Transverse colon (tissue), 4 donors: Measurements from ENCODE around the gene CSGALNACT2.

Experiments used
- POLR2A ChIP-seq: fragments of 450-650 bp; IDR thresholded peaks from one replicate; pipeline ENCODE4 v1.6.1; 2016; ENCODE audit warnings: antibody characterized with exemption, mild to moderate bottlenecking, moderate library complexity
- POLR2AphosphoS5 ChIP-seq, 3 donors: sonication (generic); formaldehyde crosslinking; IDR thresholded peaks; one replicate each; pipeline ENCODE4 v1.6.1; 2016; ENCODE audit warnings: antibody characterized with exemption in 3 of 3
- TF ChIP-seq, protein P1 (sequence below), 5 experiments: fragments of 200-600 bp in 3 of 5; fragments of 450-650 bp in 2 of 5; sonication (generic) in 3 of 5; IDR thresholded peaks; 1 replicate in 2 of 5; 2 replicates in 3 of 5; pipeline ENCODE4 v1.5.1; 2016 to 2017; ENCODE audit warnings: antibody characterized with exemption in 5 of 5, inconsistent platforms in 3 of 5, mild to moderate bottlenecking in 2 of 5, moderate library complexity in 1 of 5

DNA sequence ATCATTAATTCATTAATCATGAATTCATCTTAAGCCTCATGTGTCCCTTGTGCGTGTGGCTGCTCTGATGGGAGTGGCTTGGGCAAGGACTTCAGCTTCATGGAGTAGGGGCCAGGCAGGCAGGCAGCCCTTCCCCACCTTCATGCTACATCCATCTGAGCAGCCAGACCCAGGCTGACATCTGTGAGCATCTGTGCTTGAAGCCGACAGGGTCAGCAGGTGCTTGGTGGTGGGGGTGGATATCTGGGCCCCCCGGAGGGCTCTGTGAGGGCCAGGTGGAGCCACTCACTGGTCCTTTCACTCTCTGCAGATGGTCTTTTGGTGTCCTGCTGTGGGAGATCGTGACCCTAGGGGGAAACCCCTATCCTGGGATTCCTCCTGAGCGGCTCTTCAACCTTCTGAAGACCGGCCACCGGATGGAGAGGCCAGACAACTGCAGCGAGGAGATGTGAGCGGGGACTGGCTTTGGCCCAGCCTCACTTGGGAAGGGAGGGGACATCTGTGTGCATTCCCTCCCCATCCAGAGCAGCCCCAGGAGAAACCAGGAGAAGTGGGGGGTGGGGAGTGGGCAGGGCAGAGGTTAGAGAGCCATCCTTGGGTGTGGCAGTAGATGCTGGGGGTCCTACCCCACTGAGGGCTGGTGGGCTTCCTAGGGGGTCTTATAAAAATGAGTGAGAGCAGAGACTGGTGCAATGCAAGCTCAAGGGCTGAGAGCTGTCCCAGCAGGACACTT lies 14.7 kb upstream of the CSGALNACT2 start:
- TF ChIP-seq POLR2AphosphoS5 (IDR thresholded peaks at IDR 0.05), result no peak
- TF ChIP-seq, protein P1, sequence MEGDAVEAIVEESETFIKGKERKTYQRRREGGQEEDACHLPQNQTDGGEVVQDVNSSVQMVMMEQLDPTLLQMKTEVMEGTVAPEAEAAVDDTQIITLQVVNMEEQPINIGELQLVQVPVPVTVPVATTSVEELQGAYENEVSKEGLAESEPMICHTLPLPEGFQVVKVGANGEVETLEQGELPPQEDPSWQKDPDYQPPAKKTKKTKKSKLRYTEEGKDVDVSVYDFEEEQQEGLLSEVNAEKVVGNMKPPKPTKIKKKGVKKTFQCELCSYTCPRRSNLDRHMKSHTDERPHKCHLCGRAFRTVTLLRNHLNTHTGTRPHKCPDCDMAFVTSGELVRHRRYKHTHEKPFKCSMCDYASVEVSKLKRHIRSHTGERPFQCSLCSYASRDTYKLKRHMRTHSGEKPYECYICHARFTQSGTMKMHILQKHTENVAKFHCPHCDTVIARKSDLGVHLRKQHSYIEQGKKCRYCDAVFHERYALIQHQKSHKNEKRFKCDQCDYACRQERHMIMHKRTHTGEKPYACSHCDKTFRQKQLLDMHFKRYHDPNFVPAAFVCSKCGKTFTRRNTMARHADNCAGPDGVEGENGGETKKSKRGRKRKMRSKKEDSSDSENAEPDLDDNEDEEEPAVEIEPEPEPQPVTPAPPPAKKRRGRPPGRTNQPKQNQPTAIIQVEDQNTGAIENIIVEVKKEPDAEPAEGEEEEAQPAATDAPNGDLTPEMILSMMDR (IDR thresholded peaks at IDR 0.05), result no peak
- no peak for TF ChIP-seq POLR2A
